ENCODE results near the gene TRIO.

Gene TRIO

GRCh38 chr5:14452685-14453454 is 309.7 kb downstream of the TRIO start:
- ATAC-seq (ENCODE audit: insufficient read depth, low read depth) (no peak), DNase-seq (no peak)
- no peak overlapping the region for H3K4me2 ChIP-seq (ENCODE audit: insufficient read depth, low read length)
- TF ChIP-seq EZH2 (IDR thresholded peaks at IDR 0.05; ENCODE audit: borderline replicate concordance, low read depth, low read length, severe bottlenecking) = no peak
- no peak for TF ChIP-seq CTCF (IDR thresholded peaks at IDR 0.05; ENCODE audit: borderline replicate concordance, extremely low read depth, low read length, poor library complexity, severe bottlenecking)
- H3K9me3 ChIP-seq (ENCODE audit: insufficient read depth, low read length, severe bottlenecking) = no peaks in the 10 kb centered on the region
- no peaks in the 10 kb centered on the region for H3K4me1 ChIP-seq (ENCODE audit: insufficient read depth, low read length)
- H3K79me2 ChIP-seq (ENCODE audit: insufficient read depth, low read length) = no peaks in the 10 kb centered on the region
- no peak overlapping the region for H3K27ac ChIP-seq (ENCODE audit: low read length)
- no peaks in the 10 kb centered on the region for H3K27me3 ChIP-seq (ENCODE audit: insufficient read depth, low read length, poor library complexity)
- no peaks in the 10 kb centered on the region for H4K20me1 ChIP-seq (ENCODE audit: insufficient read depth, low read length)
- no peak overlapping the region for H3K4me3 ChIP-seq (ENCODE audit: low read depth in 1 of 2, low read length in 2 of 2)
- H2AFZ ChIP-seq (ENCODE audit: low read depth, low read length) = no peak overlapping the region
- H3K36me3 ChIP-seq (ENCODE audit: insufficient read depth, low read length) = no peaks in the 10 kb centered on the region
- H3K9ac ChIP-seq (ENCODE audit: low read depth, low read length) = no peak overlapping the region

- DNase-seq (no peak), ATAC-seq (ENCODE audit: insufficient read depth, low read depth) (no peak)
- Histone ChIP-seq H3K27ac (ENCODE audit: low read length) (no peak overlapping the region), H2AFZ (ENCODE audit: low read depth, low read length) (no peak overlapping the region), H3K79me2 (ENCODE audit: insufficient read depth, low read length) (no peaks in the 10 kb centered on the region), H3K9me3 (ENCODE audit: insufficient read depth, low read length, severe bottlenecking) (no peaks in the 10 kb centered on the region), H3K9ac (ENCODE audit: low read depth, low read length) (no peak overlapping the region), H4K20me1 (ENCODE audit: insufficient read depth, low read length) (no peaks in the 10 kb centered on the region), H3K4me3 (ENCODE audit: low read depth in 1 of 2, low read length in 2 of 2) (no peak overlapping the region), H3K36me3 (ENCODE audit: insufficient read depth, low read length) (no peaks in the 10 kb centered on the region), H3K27me3 (ENCODE audit: insufficient read depth, low read length, poor library complexity) (no peaks in the 10 kb centered on the region), H3K4me2 (ENCODE audit: insufficient read depth, low read length) (no peak overlapping the region), H3K4me1 (ENCODE audit: insufficient read depth, low read length) (no peaks in the 10 kb centered on the region)
- TF ChIP-seq CTCF (IDR thresholded peaks at IDR 0.05; ENCODE audit: borderline replicate concordance, extremely low read depth, low read length, poor library complexity, severe bottlenecking) = no peak
- TF ChIP-seq EZH2 (IDR thresholded peaks at IDR 0.05; ENCODE audit: borderline replicate concordance, low read depth, low read length, severe bottlenecking) = no peak
Observed at GRCh38 chr5:14453481-14453880, 310.3 kb downstream of the TRIO start.

- no peak overlapping the region for H2AFZ ChIP-seq (ENCODE audit: low read depth, low read length)
- ATAC-seq (ENCODE audit: insufficient read depth, low read depth) (no peak), DNase-seq (no peak)
- H3K9ac ChIP-seq (ENCODE audit: low read depth, low read length) = no peak overlapping the region
- no peak overlapping the region for H3K4me2 ChIP-seq (ENCODE audit: insufficient read depth, low read length)
- no peak overlapping the region for H3K4me3 ChIP-seq (ENCODE audit: low read depth in 1 of 2, low read length in 2 of 2)
- no peak overlapping the region for H3K27ac ChIP-seq (ENCODE audit: low read length)
- H3K9me3 ChIP-seq (ENCODE audit: insufficient read depth, low read length, severe bottlenecking) = no peaks in the 10 kb centered on the region
- H4K20me1 ChIP-seq (ENCODE audit: insufficient read depth, low read length) = no peaks in the 10 kb centered on the region
- H3K4me1 ChIP-seq (ENCODE audit: insufficient read depth, low read length) = no peaks in the 10 kb centered on the region
- H3K79me2 ChIP-seq (ENCODE audit: insufficient read depth, low read length) = no peaks in the 10 kb centered on the region
- H3K36me3 ChIP-seq (ENCODE audit: insufficient read depth, low read length) = no peaks in the 10 kb centered on the region
- no peaks in the 10 kb centered on the region for H3K27me3 ChIP-seq (ENCODE audit: insufficient read depth, low read length, poor library complexity)
- TF ChIP-seq EZH2 (IDR thresholded peaks at IDR 0.05; ENCODE audit: borderline replicate concordance, low read depth, low read length, severe bottlenecking) (no peak), CTCF (IDR thresholded peaks at IDR 0.05; ENCODE audit: borderline replicate concordance, extremely low read depth, low read length, poor library complexity, severe bottlenecking) (no peak)
Observed at GRCh38 chr5:14455814-14456321, 312.7 kb downstream of the TRIO start.
